ENCODE data around the gene SPAG5.

DNA sequence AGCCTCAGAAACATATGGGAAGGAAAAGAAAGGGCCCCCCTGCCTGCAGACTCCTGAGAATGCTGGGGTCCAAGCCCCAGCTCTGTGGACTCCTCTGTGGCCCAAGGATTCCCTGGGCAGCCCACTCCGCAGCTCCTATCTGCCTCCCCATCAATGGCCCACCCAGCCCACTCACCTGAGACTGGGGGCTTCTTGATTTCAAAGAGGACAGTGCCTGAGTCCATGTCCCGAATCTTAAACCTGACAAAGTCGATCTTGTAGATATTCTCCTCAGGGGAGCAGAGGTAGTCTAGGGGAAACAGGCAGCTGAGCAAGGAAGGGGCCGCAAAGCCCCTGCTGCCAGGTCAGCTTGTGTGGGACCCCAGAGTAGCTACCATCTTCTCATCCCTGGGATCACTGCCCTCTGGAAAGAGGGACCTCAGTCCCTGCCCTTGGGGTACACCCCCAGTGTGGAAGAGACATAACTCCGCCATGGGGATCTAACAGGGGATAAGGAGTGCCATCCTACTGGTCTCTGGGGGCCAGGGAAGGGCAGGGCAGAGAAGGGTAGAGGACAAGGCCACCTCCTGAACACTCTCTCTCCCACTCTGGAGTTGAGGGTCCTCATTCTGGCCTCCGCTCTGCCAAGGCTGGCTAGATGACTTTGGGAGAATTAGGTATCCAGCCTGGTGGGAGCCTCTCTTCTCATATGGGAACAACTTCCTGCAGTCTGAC lies 50.3 kb downstream of the SPAG5 start:
- no peak for TF ChIP-seq FOSL1 (tag; conservative IDR thresholded peaks at IDR 0.05)
- TF ChIP-seq, protein P1, sequence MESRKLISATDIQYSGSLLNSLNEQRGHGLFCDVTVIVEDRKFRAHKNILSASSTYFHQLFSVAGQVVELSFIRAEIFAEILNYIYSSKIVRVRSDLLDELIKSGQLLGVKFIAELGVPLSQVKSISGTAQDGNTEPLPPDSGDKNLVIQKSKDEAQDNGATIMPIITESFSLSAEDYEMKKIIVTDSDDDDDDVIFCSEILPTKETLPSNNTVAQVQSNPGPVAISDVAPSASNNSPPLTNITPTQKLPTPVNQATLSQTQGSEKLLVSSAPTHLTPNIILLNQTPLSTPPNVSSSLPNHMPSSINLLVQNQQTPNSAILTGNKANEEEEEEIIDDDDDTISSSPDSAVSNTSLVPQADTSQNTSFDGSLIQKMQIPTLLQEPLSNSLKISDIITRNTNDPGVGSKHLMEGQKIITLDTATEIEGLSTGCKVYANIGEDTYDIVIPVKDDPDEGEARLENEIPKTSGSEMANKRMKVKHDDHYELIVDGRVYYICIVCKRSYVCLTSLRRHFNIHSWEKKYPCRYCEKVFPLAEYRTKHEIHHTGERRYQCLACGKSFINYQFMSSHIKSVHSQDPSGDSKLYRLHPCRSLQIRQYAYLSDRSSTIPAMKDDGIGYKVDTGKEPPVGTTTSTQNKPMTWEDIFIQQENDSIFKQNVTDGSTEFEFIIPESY (CRISPR knock-in tag; IDR thresholded peaks at IDR 0.05): no peak
- TF ChIP-seq, protein P2, sequence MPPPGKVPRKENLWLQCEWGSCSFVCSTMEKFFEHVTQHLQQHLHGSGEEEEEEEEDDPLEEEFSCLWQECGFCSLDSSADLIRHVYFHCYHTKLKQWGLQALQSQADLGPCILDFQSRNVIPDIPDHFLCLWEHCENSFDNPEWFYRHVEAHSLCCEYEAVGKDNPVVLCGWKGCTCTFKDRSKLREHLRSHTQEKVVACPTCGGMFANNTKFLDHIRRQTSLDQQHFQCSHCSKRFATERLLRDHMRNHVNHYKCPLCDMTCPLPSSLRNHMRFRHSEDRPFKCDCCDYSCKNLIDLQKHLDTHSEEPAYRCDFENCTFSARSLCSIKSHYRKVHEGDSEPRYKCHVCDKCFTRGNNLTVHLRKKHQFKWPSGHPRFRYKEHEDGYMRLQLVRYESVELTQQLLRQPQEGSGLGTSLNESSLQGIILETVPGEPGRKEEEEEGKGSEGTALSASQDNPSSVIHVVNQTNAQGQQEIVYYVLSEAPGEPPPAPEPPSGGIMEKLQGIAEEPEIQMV (tag; conservative IDR thresholded peaks at IDR 0.05; ENCODE audit: low read depth): no peak
- TF ChIP-seq MAZ (CRISPR knock-in tag; conservative IDR thresholded peaks at IDR 0.05 in 1 of 2, IDR thresholded peaks at IDR 0.05 in 1 of 2): no peak
- TF ChIP-seq, protein P3, sequence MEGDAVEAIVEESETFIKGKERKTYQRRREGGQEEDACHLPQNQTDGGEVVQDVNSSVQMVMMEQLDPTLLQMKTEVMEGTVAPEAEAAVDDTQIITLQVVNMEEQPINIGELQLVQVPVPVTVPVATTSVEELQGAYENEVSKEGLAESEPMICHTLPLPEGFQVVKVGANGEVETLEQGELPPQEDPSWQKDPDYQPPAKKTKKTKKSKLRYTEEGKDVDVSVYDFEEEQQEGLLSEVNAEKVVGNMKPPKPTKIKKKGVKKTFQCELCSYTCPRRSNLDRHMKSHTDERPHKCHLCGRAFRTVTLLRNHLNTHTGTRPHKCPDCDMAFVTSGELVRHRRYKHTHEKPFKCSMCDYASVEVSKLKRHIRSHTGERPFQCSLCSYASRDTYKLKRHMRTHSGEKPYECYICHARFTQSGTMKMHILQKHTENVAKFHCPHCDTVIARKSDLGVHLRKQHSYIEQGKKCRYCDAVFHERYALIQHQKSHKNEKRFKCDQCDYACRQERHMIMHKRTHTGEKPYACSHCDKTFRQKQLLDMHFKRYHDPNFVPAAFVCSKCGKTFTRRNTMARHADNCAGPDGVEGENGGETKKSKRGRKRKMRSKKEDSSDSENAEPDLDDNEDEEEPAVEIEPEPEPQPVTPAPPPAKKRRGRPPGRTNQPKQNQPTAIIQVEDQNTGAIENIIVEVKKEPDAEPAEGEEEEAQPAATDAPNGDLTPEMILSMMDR (IDR thresholded peaks at IDR 0.05 in 2 of 3, conservative IDR thresholded peaks at IDR 0.05 in 1 of 3; ENCODE audit: insufficient read depth in 2 of 3, low read depth in 1 of 3, low read length in 3 of 3): 0 out of 6 replicates have a peak, but pooled peaks of 1 of the 3 experiments have one; percentile 12
- TF ChIP-seq ELF4 (CRISPR knock-in tag; IDR thresholded peaks at IDR 0.05): no peak
- TF ChIP-seq, protein P4, sequence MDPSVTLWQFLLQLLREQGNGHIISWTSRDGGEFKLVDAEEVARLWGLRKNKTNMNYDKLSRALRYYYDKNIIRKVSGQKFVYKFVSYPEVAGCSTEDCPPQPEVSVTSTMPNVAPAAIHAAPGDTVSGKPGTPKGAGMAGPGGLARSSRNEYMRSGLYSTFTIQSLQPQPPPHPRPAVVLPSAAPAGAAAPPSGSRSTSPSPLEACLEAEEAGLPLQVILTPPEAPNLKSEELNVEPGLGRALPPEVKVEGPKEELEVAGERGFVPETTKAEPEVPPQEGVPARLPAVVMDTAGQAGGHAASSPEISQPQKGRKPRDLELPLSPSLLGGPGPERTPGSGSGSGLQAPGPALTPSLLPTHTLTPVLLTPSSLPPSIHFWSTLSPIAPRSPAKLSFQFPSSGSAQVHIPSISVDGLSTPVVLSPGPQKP (CRISPR knock-in tag; IDR thresholded peaks at IDR 0.05): no peak
- TF ChIP-seq ZNF212 (CRISPR knock-in tag; IDR thresholded peaks at IDR 0.05): no peak
- no peak for TF ChIP-seq KAT7 (CRISPR knock-in tag; IDR thresholded peaks at IDR 0.05; ENCODE audit: borderline replicate concordance)
- TF ChIP-seq, protein P5, sequence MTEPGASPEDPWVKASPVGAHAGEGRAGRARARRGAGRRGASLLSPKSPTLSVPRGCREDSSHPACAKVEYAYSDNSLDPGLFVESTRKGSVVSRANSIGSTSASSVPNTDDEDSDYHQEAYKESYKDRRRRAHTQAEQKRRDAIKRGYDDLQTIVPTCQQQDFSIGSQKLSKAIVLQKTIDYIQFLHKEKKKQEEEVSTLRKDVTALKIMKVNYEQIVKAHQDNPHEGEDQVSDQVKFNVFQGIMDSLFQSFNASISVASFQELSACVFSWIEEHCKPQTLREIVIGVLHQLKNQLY (CRISPR knock-in tag; conservative IDR thresholded peaks at IDR 0.05): no peak
- TF ChIP-seq POLR2A (conservative IDR thresholded peaks at IDR 0.05): no peak
- TF ChIP-seq KLF16 (IDR thresholded peaks at IDR 0.05): no peak
- no peak for TF ChIP-seq CHD2 (IDR thresholded peaks at IDR 0.05; ENCODE audit: low read depth, low read length)
- TF ChIP-seq POLR2AphosphoS5 (IDR thresholded peaks at IDR 0.05; ENCODE audit: control insufficient read depth, insufficient read depth, low read depth, low read length): no peak

All from K562 (cell line).